Activated T-helper 1 cell treated with anti-CD3 and anti-CD28 coated beads, Interleukin-12 subunit alpha, Interleukin-12 subunit beta, Interleukin-2, Interleukin-4 antibody, amounts not matched to agents 30 ng/mL and 10 ng/mL and 1 ng/mL, durations not matched to agents 14 hours and 24 hours and 36 hours (primary cell): ENCODE results near the gene CACNA1D. TPM values are rescaled to one million over a fixed set of nuclear protein-coding genes. Genes with fewer than 3 reads are reported as not detected.

Experiments
- DNase-seq: peaks from one replicate; pipeline ENCODE4 v3.0.0; 2021; ENCODE audit warnings: low spot score
- H3K27ac Mint-ChIP-seq: one replicate; pipeline ENCODE4 v1.8.0; 2021; ENCODE audit warnings: mild to moderate bottlenecking, mixed read lengths
- H3K27me3 Mint-ChIP-seq: one replicate; pipeline ENCODE4 v1.8.0; 2022; ENCODE audit warnings: mild to moderate bottlenecking, moderate library complexity, mixed read lengths; ENCODE audit not compliant: insufficient read depth
- H3K36me3 Mint-ChIP-seq: one replicate; pipeline ENCODE4 v1.8.0; 2021; ENCODE audit warnings: low read depth, mixed read lengths
- H3K4me1 Mint-ChIP-seq: one replicate; pipeline ENCODE4 v1.8.0; 2021; ENCODE audit warnings: low read depth, mixed read lengths
- H3K4me3 Mint-ChIP-seq: one replicate; pipeline ENCODE4 v1.8.0; 2021; ENCODE audit warnings: mild to moderate bottlenecking, moderate library complexity, mixed read lengths
- H3K9me3 Mint-ChIP-seq: one replicate; pipeline ENCODE4 v1.8.0; 2021; ENCODE audit warnings: mixed read lengths
- intact Hi-C: fragments of 100-400 bp; cut with micrococcal nuclease; formaldehyde crosslinking; loops from one replicate; pipeline ENCODE4 v1.15.1; 2024
- total RNA-seq: library from RNA; stranded (reverse); gene quantifications from 2 replicates; pipeline ENCODE4 v1.2.3, GENCODE V29; 2022

CACNA1D gene
- total RNA-seq, 1 donor from 2014 or later, result 0.65 TPM

GRCh38 chr3:53485675-53486403 lies 8.6 kb upstream of the CACNA1D start:
- no peak for DNase-seq
- H3K9me3 Mint-ChIP-seq, result no peaks in the 10 kb centered on the region
- no peak overlapping the region for H3K27ac Mint-ChIP-seq
- H3K4me3 Mint-ChIP-seq, result no peak overlapping the region
- H3K27me3 Mint-ChIP-seq, result peaks cover 23% of the 10 kb centered on the region
- no peaks in the 10 kb centered on the region for H3K4me1 Mint-ChIP-seq
- H3K36me3 Mint-ChIP-seq, result no peaks in the 10 kb centered on the region
- intact Hi-C loops, result no loop called here

GRCh38 chr3:53486961-53487654 lies 7.3 kb upstream of the CACNA1D start:
- peaks cover 30% of the 10 kb centered on the region for H3K27me3 Mint-ChIP-seq
- no peak overlapping the region for H3K27ac Mint-ChIP-seq
- intact Hi-C loops, result no loop called here
- H3K4me3 Mint-ChIP-seq, result no peak overlapping the region
- no peaks in the 10 kb centered on the region for H3K4me1 Mint-ChIP-seq
- no peaks in the 10 kb centered on the region for H3K36me3 Mint-ChIP-seq
- no peaks in the 10 kb centered on the region for H3K9me3 Mint-ChIP-seq
- no peak for DNase-seq

GRCh38 chr3:53489386-53489785 lies 5.0 kb upstream of the CACNA1D start:
- H3K36me3 Mint-ChIP-seq, result no peaks in the 10 kb centered on the region
- intact Hi-C loops, result no loop called here
- H3K4me3 Mint-ChIP-seq, result no peak overlapping the region
- H3K4me1 Mint-ChIP-seq, result no peaks in the 10 kb centered on the region
- H3K9me3 Mint-ChIP-seq, result no peaks in the 10 kb centered on the region
- H3K27me3 Mint-ChIP-seq, result peaks cover 39% of the 10 kb centered on the region
- DNase-seq, result no peak
- no peak overlapping the region for H3K27ac Mint-ChIP-seq

- Mint-ChIP-seq H3K9me3 (no peaks in the 10 kb centered on the region), H3K4me3 (no peak overlapping the region), H3K27ac (no peak overlapping the region), H3K27me3 (peaks cover 40% of the 10 kb centered on the region), H3K4me1 (no peaks in the 10 kb centered on the region), H3K36me3 (no peaks in the 10 kb centered on the region)
- no peak for DNase-seq
- intact Hi-C loops, result no loop called here
These were observed 4.5 kb upstream of the CACNA1D start for GRCh38 chr3:53489787-53490458.

- Mint-ChIP-seq H3K4me1 (no peaks in the 10 kb centered on the region), H3K9me3 (no peaks in the 10 kb centered on the region), H3K36me3 (no peaks in the 10 kb centered on the region), H3K4me3 (no peak overlapping the region), H3K27ac (no peak overlapping the region), H3K27me3 (peaks cover 44% of the 10 kb centered on the region)
- intact Hi-C loops, result no loop called here
- DNase-seq, result no peak
These were observed 3.9 kb upstream of the CACNA1D start for GRCh38 chr3:53490459-53490968.

GRCh38 chr3:53491276-53491675 lies 3.1 kb upstream of the CACNA1D start:
- Mint-ChIP-seq H3K4me3 (no peak overlapping the region), H3K36me3 (no peaks in the 10 kb centered on the region), H3K27me3 (peaks cover 43% of the 10 kb centered on the region), H3K27ac (no peak overlapping the region), H3K4me1 (no peaks in the 10 kb centered on the region), H3K9me3 (no peaks in the 10 kb centered on the region)
- DNase-seq, result no peak
- intact Hi-C loops, result no loop called here

- Mint-ChIP-seq H3K27ac (no peak overlapping the region), H3K27me3 (peaks cover 56% of the 10 kb centered on the region), H3K36me3 (no peaks in the 10 kb centered on the region), H3K4me3 (peak overlapping the region; percentile 50), H3K9me3 (no peaks in the 10 kb centered on the region), H3K4me1 (no peaks in the 10 kb centered on the region)
- DNase-seq, result no peak
- intact Hi-C loops, result no loop called here
These were observed 832 bp upstream of the CACNA1D start for GRCh38 chr3:53493595-53493962.

- H3K27me3 Mint-ChIP-seq, result peaks cover 63% of the 10 kb centered on the region
- H3K9me3 Mint-ChIP-seq, result no peaks in the 10 kb centered on the region
- intact Hi-C loops, result no loop called here
- no peaks in the 10 kb centered on the region for H3K36me3 Mint-ChIP-seq
- H3K4me3 Mint-ChIP-seq, result peak overlapping the region; percentile 10
- H3K4me1 Mint-ChIP-seq, result no peaks in the 10 kb centered on the region
- DNase-seq, result no peak
- H3K27ac Mint-ChIP-seq, result no peak overlapping the region
These were observed 722 bp downstream of the CACNA1D start for GRCh38 chr3:53495146-53495519.

- no peak overlapping the region for H3K27ac Mint-ChIP-seq
- H3K4me1 Mint-ChIP-seq, result no peaks in the 10 kb centered on the region
- no peak for DNase-seq
- H3K9me3 Mint-ChIP-seq, result no peaks in the 10 kb centered on the region
- no peaks in the 10 kb centered on the region for H3K36me3 Mint-ChIP-seq
- intact Hi-C loops, result no loop called here
- H3K27me3 Mint-ChIP-seq, result peaks cover 61% of the 10 kb centered on the region
- peak overlapping the region; percentile 16 for H3K4me3 Mint-ChIP-seq
These were observed 1.3 kb downstream of the CACNA1D start for GRCh38 chr3:53495520-53496391.

- Mint-ChIP-seq H3K4me3 (no peak overlapping the region), H3K27me3 (peaks cover 58% of the 10 kb centered on the region), H3K4me1 (no peaks in the 10 kb centered on the region), H3K36me3 (no peaks in the 10 kb centered on the region), H3K27ac (no peak overlapping the region), H3K9me3 (no peaks in the 10 kb centered on the region)
- no peak for DNase-seq
- intact Hi-C loops, result no loop called here
These were observed 1.9 kb downstream of the CACNA1D start for GRCh38 chr3:53496392-53496670.

- no peaks in the 10 kb centered on the region for H3K4me1 Mint-ChIP-seq
- intact Hi-C loops, result no loop called here
- H3K27me3 Mint-ChIP-seq, result peaks cover 56% of the 10 kb centered on the region
- no peak overlapping the region for H3K27ac Mint-ChIP-seq
- H3K9me3 Mint-ChIP-seq, result no peaks in the 10 kb centered on the region
- H3K4me3 Mint-ChIP-seq, result no peak overlapping the region
- DNase-seq, result no peak
- no peaks in the 10 kb centered on the region for H3K36me3 Mint-ChIP-seq
These were observed 2.6 kb downstream of the CACNA1D start for GRCh38 chr3:53496984-53497383.

GRCh38 chr3:53498806-53499641 lies 4.6 kb downstream of the CACNA1D start:
- H3K9me3 Mint-ChIP-seq, result no peaks in the 10 kb centered on the region
- H3K27me3 Mint-ChIP-seq, result peaks cover 48% of the 10 kb centered on the region
- intact Hi-C loops, result no loop called here
- DNase-seq, result no peak
- no peak overlapping the region for H3K4me3 Mint-ChIP-seq
- no peak overlapping the region for H3K27ac Mint-ChIP-seq
- H3K4me1 Mint-ChIP-seq, result no peaks in the 10 kb centered on the region
- no peaks in the 10 kb centered on the region for H3K36me3 Mint-ChIP-seq
